ENCODE data around the gene COA8.

Gene COA8

GRCh38 chr14:103616635-103617300, 54.0 kb downstream of the COA8 start:
- in situ Hi-C loops (cut with MboI; ENCODE audit: low sequenced_read_pairs), result no loop called here

DNA sequence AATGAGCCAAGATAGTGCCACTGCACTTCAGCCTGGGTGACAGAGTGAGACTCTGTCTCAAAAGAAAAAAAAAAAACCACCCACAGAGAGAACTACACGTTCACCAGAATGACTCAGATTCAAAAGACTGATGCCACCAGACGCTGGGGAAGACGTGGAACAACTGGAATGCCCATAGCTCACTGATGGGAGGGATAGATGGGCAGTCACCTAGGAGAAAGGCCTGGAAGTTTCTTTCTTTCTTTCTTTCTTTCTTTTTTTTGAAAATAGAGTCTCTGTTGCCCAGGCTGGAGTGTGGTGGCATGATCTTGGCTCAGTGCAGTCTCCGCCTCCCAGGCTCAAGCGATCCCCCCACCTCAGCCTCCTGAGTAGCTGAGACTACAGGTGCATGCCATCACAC, 56.3 kb downstream of the COA8 start:
- in situ Hi-C loops (cut with MboI; ENCODE audit: low sequenced_read_pairs), result no loop called here

GRCh38 chr14:103621860-103622259, 59.1 kb downstream of the COA8 start:
- in situ Hi-C loops (cut with MboI; ENCODE audit: low sequenced_read_pairs), result no loop called here

DNA sequence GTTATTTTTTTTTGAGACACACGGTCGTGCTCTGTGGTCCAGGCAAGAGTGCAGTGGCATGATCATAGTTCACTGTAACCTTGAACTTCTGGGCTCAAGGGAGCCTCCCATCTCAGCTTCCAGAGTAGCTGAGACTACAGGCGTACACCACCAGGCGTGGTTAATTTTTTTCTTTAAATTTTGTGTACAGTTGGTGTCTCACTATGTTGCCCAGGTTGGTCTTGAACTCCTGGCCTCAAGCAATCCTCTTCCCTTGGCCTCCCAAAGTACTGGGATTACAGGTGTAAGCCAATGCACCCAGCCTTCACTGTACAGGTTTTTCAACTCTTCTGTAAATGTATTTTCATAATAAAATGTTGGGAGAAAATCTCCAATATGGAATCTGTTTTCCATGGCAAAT, 60.5 kb downstream of the COA8 start:
- in situ Hi-C loops (cut with MboI; ENCODE audit: low sequenced_read_pairs), result no loop called here

- in situ Hi-C loops (cut with MboI; ENCODE audit: low sequenced_read_pairs), result no loop called here
These were observed 61.2 kb downstream of the COA8 start for GRCh38 chr14:103623883-103624482.

DNA sequence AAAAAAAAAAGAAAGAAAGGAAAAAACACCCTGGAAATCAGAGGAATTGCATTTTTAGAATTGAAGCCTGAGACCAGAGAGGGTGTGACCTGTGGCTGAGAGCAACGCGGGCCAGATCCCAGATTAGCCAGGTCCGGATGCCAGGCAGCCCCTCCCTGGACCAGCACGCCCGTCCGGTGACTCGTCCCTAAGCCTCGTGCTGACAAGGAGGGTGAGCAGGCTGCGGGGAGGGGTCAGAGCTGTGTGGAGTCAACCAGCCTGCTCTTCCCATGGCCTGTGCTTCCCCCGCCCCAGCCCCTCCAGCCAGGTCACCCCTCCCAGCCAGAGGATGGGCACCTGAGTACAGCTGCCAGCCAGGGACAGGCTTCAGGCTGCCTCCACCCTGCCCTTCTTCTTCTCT, 62.1 kb downstream of the COA8 start:
- in situ Hi-C loops (cut with MboI; ENCODE audit: low sequenced_read_pairs), result no loop called here

GRCh38 chr14:103625356-103626095, 62.8 kb downstream of the COA8 start:
- in situ Hi-C loops (cut with MboI; ENCODE audit: low sequenced_read_pairs), result no loop called here

GRCh38 chr14:103626146-103626850, 63.5 kb downstream of the COA8 start:
- in situ Hi-C loops (cut with MboI; ENCODE audit: low sequenced_read_pairs), result no loop called here

DNA sequence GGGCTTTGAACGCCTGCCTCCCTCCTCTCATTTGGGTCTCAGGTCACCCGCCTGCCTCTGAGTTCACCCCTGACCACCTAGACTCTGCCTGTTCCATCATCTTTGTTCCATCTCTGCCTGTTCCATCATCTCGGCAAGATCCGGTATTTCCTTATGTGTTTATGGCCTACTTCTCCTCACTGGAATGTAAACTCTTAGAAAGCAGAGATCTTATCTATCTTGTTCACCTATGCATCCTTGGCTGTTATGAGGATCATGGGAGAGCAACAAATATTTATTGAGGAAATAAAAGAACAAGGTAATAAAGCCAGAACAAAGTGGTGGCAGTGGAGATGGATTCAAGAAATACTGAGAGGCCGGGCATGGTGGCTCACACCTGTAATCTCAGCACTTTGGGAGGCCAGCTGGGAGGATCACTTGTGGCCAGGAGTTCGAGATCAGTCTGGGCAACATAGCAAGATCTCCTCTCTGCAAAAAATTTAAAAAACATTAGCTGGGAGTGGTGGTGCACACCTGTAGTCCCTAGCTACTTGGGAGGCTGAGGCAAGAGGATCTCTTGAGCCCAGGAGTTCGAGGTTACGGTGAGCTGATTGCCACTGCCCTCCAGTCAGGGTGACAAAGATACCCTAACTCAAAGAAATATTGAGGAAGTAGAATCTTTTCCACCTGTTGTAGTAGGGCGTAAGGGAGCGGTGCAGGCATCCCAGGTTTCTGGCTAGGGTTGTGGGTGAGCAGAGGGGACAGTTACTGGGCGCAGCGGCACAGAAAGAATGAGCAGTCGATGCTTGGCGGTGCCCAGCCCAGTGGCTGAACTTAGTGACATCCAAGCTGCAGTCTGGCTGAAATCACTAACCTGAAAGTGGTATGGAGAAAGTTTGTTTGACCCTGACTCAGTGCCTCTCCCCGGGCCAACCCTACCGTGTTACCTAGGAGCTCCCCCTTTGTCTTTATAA, 64.6 kb downstream of the COA8 start:
- in situ Hi-C loops (cut with MboI; ENCODE audit: low sequenced_read_pairs), result no loop called here

- in situ Hi-C loops (cut with MboI; ENCODE audit: low sequenced_read_pairs), result no loop called here
These were observed 65.5 kb downstream of the COA8 start for GRCh38 chr14:103628221-103628683.

DNA sequence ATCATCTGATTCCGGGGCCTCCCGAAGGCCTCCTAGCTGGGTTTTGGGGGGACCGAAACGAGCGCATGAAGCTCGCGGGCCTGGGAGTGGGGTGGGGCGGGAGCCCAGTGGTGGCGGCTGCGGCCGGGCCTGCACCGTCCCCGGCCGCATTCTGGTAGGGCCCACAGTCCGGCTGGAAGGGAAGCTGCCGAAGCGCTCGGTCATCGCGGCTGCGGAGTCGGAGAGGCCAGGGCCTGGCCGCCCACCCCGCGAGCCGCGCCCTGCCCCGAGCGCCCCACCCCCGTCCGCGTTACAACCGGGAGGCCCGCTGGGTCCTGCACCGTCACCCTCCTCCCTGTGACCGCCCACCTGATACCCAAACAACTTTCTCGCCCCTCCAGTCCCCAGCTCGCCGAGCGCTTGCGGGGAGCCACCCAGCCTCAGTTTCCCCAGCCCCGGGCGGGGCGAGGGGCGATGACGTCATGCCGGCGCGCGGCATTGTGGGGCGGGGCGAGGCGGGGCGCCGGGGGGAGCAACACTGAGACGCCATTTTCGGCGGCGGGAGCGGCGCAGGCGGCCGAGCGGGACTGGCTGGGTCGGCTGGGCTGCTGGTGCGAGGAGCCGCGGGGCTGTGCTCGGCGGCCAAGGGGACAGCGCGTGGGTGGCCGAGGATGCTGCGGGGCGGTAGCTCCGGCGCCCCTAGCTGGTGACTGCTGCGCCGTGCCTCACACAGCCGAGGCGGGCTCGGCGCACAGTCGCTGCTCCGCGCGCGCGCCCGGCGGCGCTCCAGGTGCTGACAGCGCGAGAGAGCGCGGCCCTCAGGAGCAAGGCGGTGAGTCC, 66.1 kb downstream of the COA8 start, which contains the start of gene KLC1:
TSS of gene KLC1 (plus strand) at position 528 of the 819 bp plus-strand sequence. CDS start 25,354 bp downstream, outside the sequence.
- in situ Hi-C loops (cut with MboI; ENCODE audit: low sequenced_read_pairs), result no loop called here

GRCh38 chr14:103629503-103630121, 66.9 kb downstream of the COA8 start:
- in situ Hi-C loops (cut with MboI; ENCODE audit: low sequenced_read_pairs), result no loop called here

- in situ Hi-C loops (cut with MboI; ENCODE audit: low sequenced_read_pairs), result no loop called here
These were observed 67.8 kb downstream of the COA8 start for GRCh38 chr14:103630364-103631108.

- in situ Hi-C loops (cut with MboI; ENCODE audit: low sequenced_read_pairs), result no loop called here
These were observed 70.6 kb downstream of the COA8 start for GRCh38 chr14:103633391-103633790.

- in situ Hi-C loops (cut with MboI; ENCODE audit: low sequenced_read_pairs), result no loop called here
These were observed 71.4 kb downstream of the COA8 start for GRCh38 chr14:103634156-103634555.

GRCh38 chr14:103638594-103638993, 75.8 kb downstream of the COA8 start:
- in situ Hi-C loops (cut with MboI; ENCODE audit: low sequenced_read_pairs), result no loop called here

Measured in HL-60/S4 treated with retinoic acid at 250 ng/mL for 4 days and 3 days (cell line).